Measurements from ENCODE around the gene BCR.

DNA sequence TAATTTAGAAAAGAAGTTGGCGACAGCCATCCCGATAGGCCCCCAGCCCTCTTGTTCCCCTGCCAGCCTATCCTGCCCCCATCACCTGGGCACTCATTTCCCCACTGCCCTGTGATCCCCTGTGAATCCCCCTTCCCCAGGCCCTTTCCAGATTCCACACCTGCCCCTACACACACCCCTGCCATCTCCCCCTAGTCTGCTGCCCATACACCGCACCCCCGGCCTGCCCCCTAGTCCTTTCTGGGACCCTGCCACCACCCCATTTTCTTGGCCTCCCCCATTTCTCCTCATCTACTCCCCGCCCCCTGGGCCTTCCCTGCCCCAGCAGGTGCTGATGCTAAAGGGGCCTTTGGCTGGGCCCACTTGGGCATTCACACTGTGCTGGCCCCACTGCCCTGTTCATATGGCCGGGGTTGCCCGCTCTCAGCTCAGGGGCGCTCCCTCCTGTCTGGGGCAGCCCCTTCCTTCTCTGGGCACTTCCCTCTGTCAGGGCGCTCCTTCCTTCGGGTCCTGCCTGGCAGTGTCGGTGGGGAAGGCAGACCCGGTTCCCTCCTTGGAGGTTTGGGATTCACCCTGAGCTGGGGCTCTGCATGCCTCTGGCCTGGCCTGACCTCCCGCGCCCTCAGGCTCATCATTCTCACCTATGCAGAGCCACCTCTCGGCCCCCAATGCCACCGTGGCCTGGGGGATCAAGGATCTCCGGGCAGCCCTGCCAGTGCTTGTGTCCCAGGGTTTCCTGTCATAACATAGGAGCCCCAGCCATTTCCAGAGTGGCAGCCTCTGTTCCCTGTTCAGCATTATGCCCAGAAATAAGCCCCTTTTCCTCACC lies 108.2 kb downstream of the BCR start:
- TF ChIP-seq CTCF (IDR thresholded peaks at IDR 0.05; ENCODE audit: low read depth, low read length, poor library complexity, severe bottlenecking) (no peak), EZH2phosphoT487 (IDR thresholded peaks at IDR 0.05; ENCODE audit: borderline replicate concordance, low read length) (no peak)

All from DOHH2 (cell line).